Effector memory CD8-positive, alpha-beta T cell (primary cell): ENCODE results near the gene DOCK8.

ENCODE experiments used
- ATAC-seq: fragments of 150-1000 bp; cut with Tn5 transposase; replicated peaks from 2 replicates; pipeline ENCODE4 v1.10.0; 2021; ENCODE audit warnings: mild to moderate bottlenecking, moderate library complexity
- DNase-seq, 3 experiments: peaks; one replicate each; pipeline ENCODE4 v3.0.0; 2021
- H3K27ac Mint-ChIP-seq, 2 donors: one replicate each; pipeline ENCODE4 v1.8.0; 2022; ENCODE audit warnings: mild to moderate bottlenecking in 2 of 2, mixed read lengths in 2 of 2, moderate library complexity in 2 of 2
- H3K27me3 Mint-ChIP-seq, 2 donors: one replicate each; pipeline ENCODE4 v1.8.0; 2022; ENCODE audit warnings: mixed read lengths in 2 of 2
- H3K36me3 Mint-ChIP-seq: one replicate; pipeline ENCODE4 v1.8.0; 2022; ENCODE audit warnings: mild to moderate bottlenecking, moderate library complexity, mixed read lengths; ENCODE audit not compliant: insufficient read depth
- H3K4me1 Mint-ChIP-seq, 2 donors: one replicate each; pipeline ENCODE4 v1.8.0; 2022; ENCODE audit warnings: low read depth in 2 of 2, mixed read lengths in 2 of 2
- H3K4me3 Mint-ChIP-seq, 2 donors: one replicate each; pipeline ENCODE4 v1.8.0; 2022; ENCODE audit warnings: mild to moderate bottlenecking in 2 of 2, mixed read lengths in 2 of 2, moderate library complexity in 2 of 2
- H3K9me3 Mint-ChIP-seq, 2 donors: one replicate each; pipeline ENCODE4 v1.8.0; 2022; ENCODE audit warnings: mixed read lengths in 2 of 2

The DOCK8 gene

GRCh38 chr9:237141-237857 lies 22.6 kb downstream of the DOCK8 start:
- no peak for ATAC-seq
- Mint-ChIP-seq H3K4me3 (peak overlapping the region; percentile 31 to 62), H3K36me3 (no peaks in the 10 kb centered on the region), H3K4me1 (peaks cover 14 to 21% of the 10 kb centered on the region in 2 donors), H3K9me3 (peaks cover 0 to 3% of the 10 kb centered on the region in 2 donors), H3K27me3 (no peaks in the 10 kb centered on the region), H3K27ac (peak overlapping the region in 1 of 2 donors; percentile 77)
- no peak for DNase-seq

GRCh38 chr9:237858-238345 lies 23.2 kb downstream of the DOCK8 start:
- Mint-ChIP-seq H3K27ac (peak overlapping the region; percentile 22 to 25), H3K27me3 (no peaks in the 10 kb centered on the region), H3K4me1 (peaks cover 14 to 25% of the 10 kb centered on the region in 2 donors), H3K9me3 (peaks cover 0 to 3% of the 10 kb centered on the region in 2 donors), H3K36me3 (peaks cover 4% of the 10 kb centered on the region), H3K4me3 (peak overlapping the region; percentile 3 to 62)
- ATAC-seq (no peak), DNase-seq (no peak)

- Mint-ChIP-seq H3K9me3 (no peaks in the 10 kb centered on the region), H3K27ac (peak overlapping the region in 1 of 2 donors; percentile 57), H3K27me3 (no peaks in the 10 kb centered on the region), H3K36me3 (peaks cover 4% of the 10 kb centered on the region), H3K4me1 (peaks cover 7 to 16% of the 10 kb centered on the region in 2 donors), H3K4me3 (no peak overlapping the region)
- DNase-seq (no peak), ATAC-seq (peak; percentile 53)
Measured at GRCh38 chr9:242461-243080, 27.9 kb downstream of the DOCK8 start.

- peak overlapping the region in 1 of 2 donors; percentile 4 for H3K27ac Mint-ChIP-seq
- peak; percentile 22 for ATAC-seq
- no peaks in the 10 kb centered on the region for H3K27me3 Mint-ChIP-seq
Measured at GRCh38 chr9:248278-248961, 33.8 kb downstream of the DOCK8 start.

GRCh38 chr9:249025-249424 lies 34.4 kb downstream of the DOCK8 start:
- H3K27ac Mint-ChIP-seq: peak overlapping the region in 1 of 2 donors; percentile 4
- H3K4me3 Mint-ChIP-seq: no peak overlapping the region
- no peaks in the 10 kb centered on the region for H3K36me3 Mint-ChIP-seq
- H3K27me3 Mint-ChIP-seq: no peaks in the 10 kb centered on the region
- no peak for DNase-seq
- H3K4me1 Mint-ChIP-seq: peaks cover 10 to 11% of the 10 kb centered on the region in 2 donors
- H3K9me3 Mint-ChIP-seq: no peaks in the 10 kb centered on the region
- ATAC-seq: peak; percentile 67

More at GRCh38 chr9:248278-248961, 33.8 kb downstream of the DOCK8 start:
- no peak for DNase-seq
- Mint-ChIP-seq H3K4me1 (peaks cover 10 to 11% of the 10 kb centered on the region in 2 donors), H3K4me3 (no peak overlapping the region), H3K9me3 (no peaks in the 10 kb centered on the region), H3K36me3 (no peaks in the 10 kb centered on the region)

GRCh38 chr9:250039-250438 lies 35.4 kb downstream of the DOCK8 start:
- H3K27ac Mint-ChIP-seq: peak overlapping the region in 1 of 2 donors; percentile 1
- H3K4me3 Mint-ChIP-seq: no peak overlapping the region

GRCh38 chr9:250625-251024 lies 36.0 kb downstream of the DOCK8 start:
- peaks cover 10 to 11% of the 10 kb centered on the region in 2 donors for H3K4me1 Mint-ChIP-seq
- H3K36me3 Mint-ChIP-seq: no peaks in the 10 kb centered on the region
- no peaks in the 10 kb centered on the region for H3K9me3 Mint-ChIP-seq
- H3K27me3 Mint-ChIP-seq: peaks cover 0 to 6% of the 10 kb centered on the region in 2 donors
- no peak for ATAC-seq
- DNase-seq: no peak
- H3K4me3 Mint-ChIP-seq: no peak overlapping the region
- peak overlapping the region; percentile 1 to 10 for H3K27ac Mint-ChIP-seq

More at GRCh38 chr9:250039-250438, 35.4 kb downstream of the DOCK8 start:
- H3K27me3 Mint-ChIP-seq: peaks cover 0 to 6% of the 10 kb centered on the region in 2 donors
- H3K4me1 Mint-ChIP-seq: peaks cover 10 to 11% of the 10 kb centered on the region in 2 donors
- DNase-seq (no peak), ATAC-seq (no peak)
- no peaks in the 10 kb centered on the region for H3K9me3 Mint-ChIP-seq
- H3K36me3 Mint-ChIP-seq: no peaks in the 10 kb centered on the region

GRCh38 chr9:251398-251797 lies 36.7 kb downstream of the DOCK8 start:
- Mint-ChIP-seq H3K9me3 (no peaks in the 10 kb centered on the region), H3K27me3 (peaks cover 0 to 6% of the 10 kb centered on the region in 2 donors), H3K4me1 (peaks cover 10 to 11% of the 10 kb centered on the region in 2 donors), H3K27ac (no peak overlapping the region), H3K36me3 (no peaks in the 10 kb centered on the region), H3K4me3 (no peak overlapping the region)
- no peak for ATAC-seq
- no peak for DNase-seq

- Mint-ChIP-seq H3K4me1 (peaks cover 6 to 10% of the 10 kb centered on the region in 2 donors), H3K27ac (no peak overlapping the region), H3K9me3 (no peaks in the 10 kb centered on the region), H3K4me3 (no peak overlapping the region), H3K36me3 (no peaks in the 10 kb centered on the region), H3K27me3 (peaks cover 0 to 12% of the 10 kb centered on the region in 2 donors)
- no peak for DNase-seq
- ATAC-seq: no peak
Measured at GRCh38 chr9:253539-253938, 38.9 kb downstream of the DOCK8 start.

- no peak overlapping the region for H3K4me3 Mint-ChIP-seq
- no peak for DNase-seq
- H3K27me3 Mint-ChIP-seq: peaks cover 0 to 12% of the 10 kb centered on the region in 2 donors
- no peak for ATAC-seq
- no peaks in the 10 kb centered on the region for H3K9me3 Mint-ChIP-seq
- H3K27ac Mint-ChIP-seq: no peak overlapping the region
- H3K4me1 Mint-ChIP-seq: peaks cover 0 to 4% of the 10 kb centered on the region in 2 donors
- no peaks in the 10 kb centered on the region for H3K36me3 Mint-ChIP-seq
Measured at GRCh38 chr9:254516-254915, 39.9 kb downstream of the DOCK8 start.

- Mint-ChIP-seq H3K27me3 (peaks cover 0 to 12% of the 10 kb centered on the region in 2 donors), H3K36me3 (no peaks in the 10 kb centered on the region), H3K4me3 (no peak overlapping the region), H3K27ac (no peak overlapping the region), H3K4me1 (no peaks in the 10 kb centered on the region), H3K9me3 (no peaks in the 10 kb centered on the region)
- DNase-seq: no peak
- ATAC-seq: no peak
Measured at GRCh38 chr9:257957-258356, 43.3 kb downstream of the DOCK8 start.

- Mint-ChIP-seq H3K36me3 (no peaks in the 10 kb centered on the region), H3K4me3 (no peak overlapping the region), H3K9me3 (no peaks in the 10 kb centered on the region), H3K4me1 (no peaks in the 10 kb centered on the region), H3K27me3 (peaks cover 0 to 6% of the 10 kb centered on the region in 2 donors), H3K27ac (no peak overlapping the region)
- ATAC-seq: no peak
- DNase-seq: no peak
Measured at GRCh38 chr9:259405-260404, 45.0 kb downstream of the DOCK8 start.
